Muscle layer of duodenum (tissue), 2 donors: Measurements from ENCODE around the gene DENND1A.

Experiments
- H3K27ac ChIP-seq: one replicate; pipeline ENCODE4 v1.7.0; 2013; ENCODE audit warnings: mild to moderate bottlenecking, low read length
- H3K27me3 ChIP-seq: one replicate; pipeline ENCODE4 v1.7.0; 2013; ENCODE audit warnings: low read depth, mild to moderate bottlenecking, control low read depth, low read length
- H3K36me3 ChIP-seq, 2 donors: one replicate each; pipeline ENCODE4 v1.7.0; 2013; ENCODE audit warnings: low read length in 2 of 2, control low read depth in 1 of 2, mild to moderate bottlenecking in 1 of 2; ENCODE audit not compliant: insufficient read depth in 2 of 2, control insufficient read depth in 1 of 2
- H3K4me1 ChIP-seq, 2 donors: one replicate each; pipeline ENCODE4 v1.7.0; 2013; ENCODE audit warnings: low read length in 2 of 2, mild to moderate bottlenecking in 2 of 2, control low read depth in 1 of 2, moderate library complexity in 1 of 2; ENCODE audit not compliant: insufficient read depth in 2 of 2, control insufficient read depth in 1 of 2
- H3K4me3 ChIP-seq, 2 donors: one replicate each; pipeline ENCODE4 v1.7.0; 2013; ENCODE audit warnings: low read length in 2 of 2, low read depth in 1 of 2, mild to moderate bottlenecking in 1 of 2
- H3K9me3 ChIP-seq, 2 donors: one replicate each; pipeline ENCODE4 v1.7.0; 2013; ENCODE audit warnings: low read length in 2 of 2, control low read depth in 1 of 2, mild to moderate bottlenecking in 1 of 2; ENCODE audit not compliant: control insufficient read depth in 1 of 2
- donor health status: healthy.

The DENND1A gene

DNA sequence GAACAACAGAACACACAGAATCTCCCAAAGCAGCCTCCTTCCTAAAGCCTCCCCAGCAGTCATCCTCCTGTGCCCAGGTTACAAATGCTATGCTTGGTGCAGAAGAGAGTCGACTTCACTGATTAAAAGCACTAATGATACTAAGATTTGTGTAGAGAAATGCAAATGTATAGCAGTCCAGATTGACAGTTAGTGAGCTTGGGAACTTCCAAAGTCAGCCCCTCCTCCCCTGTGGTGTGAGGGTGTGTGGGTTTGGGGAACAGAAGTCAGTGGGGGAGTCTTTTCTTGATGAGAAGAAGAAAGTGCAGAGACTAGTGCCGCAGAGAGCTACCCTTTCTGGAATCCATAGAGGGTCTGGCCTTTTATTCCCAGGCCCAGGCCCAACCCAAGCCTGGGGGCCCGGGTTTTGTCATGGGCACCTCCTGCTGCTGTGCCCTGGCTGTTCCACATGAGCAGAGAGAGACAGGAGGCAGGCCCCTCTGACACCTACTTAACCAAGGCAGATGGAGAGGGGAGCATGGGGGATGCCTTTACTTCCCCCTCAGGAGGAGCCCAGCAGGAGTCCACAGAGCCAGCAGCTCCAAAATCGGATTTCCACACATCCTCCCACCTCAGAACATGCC is 173.3 kb downstream of the DENND1A start:
- peaks cover 0 to 4% of the 10 kb centered on the region in 2 donors for H3K36me3 ChIP-seq
- H3K9me3 ChIP-seq, result no peaks in the 10 kb centered on the region
- no peaks in the 10 kb centered on the region for H3K27me3 ChIP-seq
- H3K4me1 ChIP-seq, result peaks cover 0 to 32% of the 10 kb centered on the region in 2 donors
- no peak overlapping the region for H3K27ac ChIP-seq
- no peak overlapping the region for H3K4me3 ChIP-seq

DNA sequence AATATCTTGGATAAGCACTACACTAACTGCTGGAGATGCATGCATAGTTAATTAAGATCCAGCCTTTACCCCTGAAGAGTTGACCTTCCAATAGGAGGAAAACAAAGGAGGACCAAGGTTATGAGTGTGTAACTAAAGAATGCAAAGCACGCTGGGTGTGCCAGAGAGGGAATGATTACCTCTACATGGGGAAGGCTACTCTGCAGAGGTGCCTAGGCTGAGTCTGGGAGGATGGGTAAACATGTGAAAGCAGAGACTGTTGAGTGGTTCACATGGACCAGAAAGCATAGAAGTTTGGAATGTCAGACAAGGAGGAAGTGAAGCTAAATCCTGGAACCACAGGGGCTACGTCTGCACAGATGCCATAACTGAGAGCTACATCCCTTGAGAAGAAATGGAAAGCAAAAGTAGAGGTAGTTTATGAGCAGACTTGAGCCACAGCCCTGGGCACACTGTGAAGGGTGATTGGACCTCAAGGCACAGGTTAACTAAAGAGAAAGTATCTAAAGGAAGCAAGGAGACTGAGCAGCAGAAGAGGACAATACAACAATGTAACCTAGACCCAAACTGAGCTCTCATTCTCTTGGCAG is 176.2 kb downstream of the DENND1A start:
- H3K27me3 ChIP-seq, result no peaks in the 10 kb centered on the region

DNA sequence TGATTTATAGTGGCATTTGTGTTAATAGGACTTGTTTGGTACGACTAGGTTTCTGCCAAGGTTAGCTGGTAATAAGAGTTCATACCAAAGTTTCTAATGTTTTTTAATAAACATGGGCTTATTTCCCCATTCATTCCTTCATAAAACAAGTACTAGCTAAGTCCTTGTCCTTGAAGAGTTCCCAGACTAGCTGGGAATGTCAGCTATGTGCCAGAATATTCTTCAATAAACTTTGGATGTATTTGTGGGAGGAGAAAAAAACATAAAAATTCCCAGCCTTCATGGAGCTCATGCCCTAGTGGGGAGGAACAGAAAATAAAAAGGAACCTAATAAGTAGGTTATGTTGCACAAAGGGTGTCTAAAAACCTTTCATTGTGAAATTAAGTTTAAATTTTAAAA is 176.9 kb downstream of the DENND1A start:
- Histone ChIP-seq H3K27ac (no peak overlapping the region), H3K27me3 (no peaks in the 10 kb centered on the region), H3K4me3 (no peak overlapping the region), H3K9me3 (no peaks in the 10 kb centered on the region), H3K4me1 (peaks cover 0 to 34% of the 10 kb centered on the region in 2 donors), H3K36me3 (peaks cover 0 to 4% of the 10 kb centered on the region in 2 donors)

More for the DNA sequence above, 176.2 kb downstream of the DENND1A start:
- peaks cover 0 to 38% of the 10 kb centered on the region in 2 donors for H3K4me1 ChIP-seq
- peaks cover 0 to 4% of the 10 kb centered on the region in 2 donors for H3K36me3 ChIP-seq
- no peak overlapping the region for H3K27ac ChIP-seq
- H3K9me3 ChIP-seq, result no peaks in the 10 kb centered on the region
- H3K4me3 ChIP-seq, result no peak overlapping the region

DNA sequence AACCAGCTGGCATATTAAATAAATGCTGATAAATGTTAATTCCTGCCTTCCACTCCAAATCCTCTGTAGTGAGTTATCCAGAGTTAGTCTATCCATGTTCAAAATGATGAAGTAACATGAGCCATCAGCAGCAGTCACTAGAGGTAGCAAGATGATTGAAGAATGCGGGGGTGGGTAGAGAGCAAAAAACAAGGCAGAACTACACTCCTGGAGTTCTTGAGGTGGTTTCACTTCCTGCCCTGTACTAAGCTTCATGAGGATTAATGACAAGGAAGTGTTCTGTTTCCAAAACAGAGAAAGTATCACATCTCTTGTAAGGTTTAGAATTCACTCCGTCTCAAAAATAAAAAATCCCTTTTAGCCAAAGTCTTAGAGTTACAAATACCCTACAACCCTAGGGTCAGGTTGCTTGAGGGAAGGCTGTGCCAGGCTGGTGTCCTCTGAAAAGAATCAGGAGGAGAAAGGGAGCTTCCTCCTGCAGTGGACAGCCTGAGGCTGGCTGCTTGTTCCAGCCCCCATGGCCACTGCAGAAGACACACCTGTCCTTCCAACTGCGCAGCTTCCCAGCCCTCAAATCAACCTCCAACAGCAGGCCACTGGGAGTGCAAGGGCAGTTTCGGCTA is 180.2 kb downstream of the DENND1A start:
- no peak overlapping the region for H3K27ac ChIP-seq
- no peaks in the 10 kb centered on the region for H3K36me3 ChIP-seq
- H3K27me3 ChIP-seq, result no peaks in the 10 kb centered on the region
- no peak overlapping the region for H3K4me3 ChIP-seq
- peaks cover 0 to 19% of the 10 kb centered on the region in 2 donors for H3K4me1 ChIP-seq
- no peaks in the 10 kb centered on the region for H3K9me3 ChIP-seq

DNA sequence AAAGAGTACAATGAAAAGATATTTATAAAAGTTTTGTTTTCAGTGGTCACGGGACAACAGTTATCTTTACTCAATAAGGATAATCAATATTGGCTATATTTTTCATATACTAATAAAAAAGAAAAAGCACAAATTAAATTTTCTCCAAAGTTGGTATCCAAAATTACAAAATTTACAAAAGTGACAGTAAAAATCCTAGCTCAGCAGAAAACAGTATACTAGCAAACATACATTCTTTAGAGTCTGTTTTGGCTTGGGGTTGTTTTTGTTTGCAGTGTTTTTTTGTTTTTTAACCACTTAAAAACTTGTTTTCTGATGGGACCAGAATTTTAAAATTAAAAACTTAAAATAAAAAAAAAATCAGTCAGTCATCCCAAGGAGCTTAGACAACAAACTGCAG is 183.2 kb downstream of the DENND1A start:
- Histone ChIP-seq H3K4me1 (peaks cover 8 to 22% of the 10 kb centered on the region in 2 donors), H3K9me3 (no peaks in the 10 kb centered on the region), H3K36me3 (no peaks in the 10 kb centered on the region)

DNA sequence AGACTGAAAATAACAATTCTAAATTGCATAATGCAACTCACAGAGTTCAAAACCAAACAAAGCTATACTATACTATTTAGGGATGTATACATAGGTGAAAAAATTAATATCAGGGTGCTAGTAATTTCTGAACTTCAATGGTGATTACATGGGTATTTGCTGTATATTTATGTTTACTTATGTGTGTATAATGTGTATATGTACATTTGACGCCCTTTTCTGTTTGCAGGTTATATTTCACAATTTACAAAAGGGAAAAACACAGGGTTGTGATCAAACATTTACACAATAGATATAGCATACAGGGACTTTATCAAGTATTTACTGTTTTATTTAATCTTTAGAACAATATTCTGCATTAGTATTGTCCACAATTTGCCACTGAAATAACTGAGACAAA is 184.0 kb downstream of the DENND1A start:
- no peaks in the 10 kb centered on the region for H3K27me3 ChIP-seq
- H3K4me1 ChIP-seq, result peaks cover 12 to 24% of the 10 kb centered on the region in 2 donors
- H3K4me3 ChIP-seq, result no peak overlapping the region
- no peaks in the 10 kb centered on the region for H3K9me3 ChIP-seq
- no peaks in the 10 kb centered on the region for H3K36me3 ChIP-seq
- no peak overlapping the region for H3K27ac ChIP-seq

More for the DNA sequence above, 183.2 kb downstream of the DENND1A start:
- Histone ChIP-seq H3K4me3 (no peak overlapping the region), H3K27me3 (no peaks in the 10 kb centered on the region), H3K27ac (no peak overlapping the region)

DNA sequence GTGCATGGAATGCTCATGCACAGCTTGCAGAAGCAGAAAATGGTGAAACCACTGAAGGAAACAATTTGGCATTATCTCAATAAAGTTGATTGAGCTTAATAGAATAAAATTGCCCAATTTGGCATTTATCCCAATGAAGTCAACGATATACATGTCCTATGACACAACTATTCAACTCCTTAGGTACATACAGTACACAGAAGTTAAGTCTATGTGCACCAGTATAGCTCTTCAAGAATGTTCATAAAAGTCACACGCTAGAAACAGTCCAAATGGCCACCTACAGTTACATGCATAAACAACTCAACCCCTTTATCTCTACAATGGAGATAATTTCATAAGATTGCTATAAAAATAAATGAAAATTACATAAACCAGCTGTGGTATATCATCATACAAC is 184.5 kb downstream of the DENND1A start:
- Histone ChIP-seq H3K27me3 (no peaks in the 10 kb centered on the region), H3K9me3 (no peaks in the 10 kb centered on the region), H3K4me1 (peaks cover 12 to 22% of the 10 kb centered on the region in 2 donors), H3K36me3 (no peaks in the 10 kb centered on the region), H3K4me3 (no peak overlapping the region), H3K27ac (no peak overlapping the region)

DNA sequence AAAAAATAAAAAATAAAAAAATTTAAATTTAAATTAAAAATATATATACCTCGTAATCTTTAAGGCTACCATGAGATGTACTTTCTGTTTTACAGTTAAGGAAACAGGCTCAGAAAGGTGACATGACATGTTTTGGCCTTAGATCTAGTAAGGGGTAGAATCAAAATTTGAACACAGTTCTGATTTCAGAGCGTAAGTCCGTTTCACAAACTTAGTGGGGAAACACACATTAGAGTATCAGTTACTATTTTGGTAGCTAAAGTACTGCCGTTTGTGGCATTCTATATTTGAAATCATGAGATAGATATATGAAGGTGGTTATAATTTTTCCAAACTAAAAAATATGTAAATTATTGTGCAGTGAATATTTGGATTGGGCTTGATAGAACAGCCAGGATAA is 186.2 kb downstream of the DENND1A start:
- Histone ChIP-seq H3K9me3 (no peaks in the 10 kb centered on the region), H3K27me3 (no peaks in the 10 kb centered on the region), H3K4me3 (no peak overlapping the region), H3K27ac (no peak overlapping the region), H3K4me1 (peaks cover 12 to 14% of the 10 kb centered on the region in 2 donors), H3K36me3 (no peaks in the 10 kb centered on the region)

DNA sequence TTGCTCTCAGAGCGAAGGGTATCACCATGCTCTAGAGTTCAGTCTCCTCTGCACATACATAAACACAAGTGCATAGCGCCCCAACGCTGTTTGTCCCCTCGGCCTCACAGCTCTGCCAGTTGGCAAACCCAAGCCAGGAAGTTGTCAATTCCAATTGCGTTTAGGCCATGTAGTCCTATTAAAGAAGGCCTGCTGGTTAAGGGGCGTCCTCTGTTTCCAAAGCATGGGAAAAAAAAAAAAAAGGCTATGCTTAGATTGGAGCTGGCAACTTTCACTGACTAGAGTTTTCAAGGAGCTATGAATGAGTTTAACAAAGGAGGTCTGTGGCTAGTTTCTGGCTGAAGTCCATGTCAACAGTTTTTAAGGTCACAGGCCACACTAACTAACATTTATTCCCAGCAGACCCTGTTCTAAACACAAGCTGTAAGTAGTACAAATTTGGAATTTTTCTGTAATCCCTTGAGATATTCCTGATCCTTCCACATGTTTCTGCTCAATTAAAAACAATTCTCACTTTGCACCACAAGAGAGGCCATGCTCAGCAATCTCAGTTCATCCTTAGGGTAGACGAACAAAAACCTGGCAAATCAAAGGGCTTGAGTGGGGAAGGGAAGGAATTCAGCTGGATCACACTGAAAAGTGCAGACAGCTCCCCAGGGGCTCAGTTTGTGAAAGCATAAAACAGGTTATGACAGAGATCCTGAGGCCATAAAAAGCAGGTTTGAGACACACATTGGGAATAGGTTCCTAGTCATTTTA is 187.7 kb downstream of the DENND1A start:
- H3K36me3 ChIP-seq, result no peaks in the 10 kb centered on the region
- H3K9me3 ChIP-seq, result no peaks in the 10 kb centered on the region
- H3K27me3 ChIP-seq, result no peaks in the 10 kb centered on the region
- no peak overlapping the region for H3K4me3 ChIP-seq
- H3K27ac ChIP-seq, result no peak overlapping the region
- H3K4me1 ChIP-seq, result peaks cover 12 to 14% of the 10 kb centered on the region in 2 donors

DNA sequence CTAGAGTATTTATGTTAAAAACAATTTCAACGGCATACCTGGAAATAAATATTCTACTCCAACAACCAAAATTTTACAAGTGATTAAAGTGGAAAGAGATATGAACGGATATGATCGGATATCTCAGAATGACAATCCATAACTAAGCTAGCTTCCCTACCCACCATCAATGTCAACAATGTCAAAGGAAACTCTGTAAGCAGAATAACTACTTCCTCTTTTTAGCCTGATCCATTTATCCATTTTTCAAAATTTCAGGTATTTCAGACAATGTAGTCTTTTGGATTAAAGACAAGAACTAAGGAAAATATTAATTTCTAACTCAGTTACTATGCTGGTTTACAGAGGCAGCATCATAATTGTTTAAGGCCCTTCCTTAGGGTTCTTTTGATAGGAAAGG is 188.7 kb downstream of the DENND1A start:
- Histone ChIP-seq H3K9me3 (no peaks in the 10 kb centered on the region), H3K4me1 (peaks cover 12 to 14% of the 10 kb centered on the region in 2 donors), H3K36me3 (no peaks in the 10 kb centered on the region), H3K4me3 (no peak overlapping the region), H3K27ac (no peak overlapping the region), H3K27me3 (no peaks in the 10 kb centered on the region)

DNA sequence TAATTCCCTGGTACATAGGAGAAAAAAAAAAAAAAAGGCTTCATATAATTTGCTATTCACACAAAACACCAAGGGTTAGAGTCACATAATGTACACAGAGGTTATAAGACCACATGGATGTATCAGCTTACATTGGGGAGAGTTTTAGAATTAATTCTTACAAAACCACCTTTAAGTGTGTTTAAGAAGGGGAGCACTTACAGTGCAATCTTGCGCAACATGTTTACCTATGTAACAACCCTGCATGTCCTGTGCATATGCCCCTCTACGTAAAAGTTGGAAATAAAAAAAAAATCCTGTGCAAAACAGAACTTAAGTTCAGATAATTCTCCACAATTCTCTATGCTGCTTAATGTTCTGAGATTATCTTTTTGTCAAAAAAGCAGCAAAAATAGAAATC is 190.0 kb downstream of the DENND1A start:
- H3K4me1 ChIP-seq, result peaks cover 12 to 14% of the 10 kb centered on the region in 2 donors
- no peaks in the 10 kb centered on the region for H3K9me3 ChIP-seq
- no peaks in the 10 kb centered on the region for H3K36me3 ChIP-seq
- H3K27me3 ChIP-seq, result no peaks in the 10 kb centered on the region
- H3K4me3 ChIP-seq, result no peak overlapping the region
- no peak overlapping the region for H3K27ac ChIP-seq
